HepG2 (cell line): ENCODE data around the gene THAP2. TPM values are rescaled to one million over a fixed set of nuclear protein-coding genes. Genes with fewer than 3 reads are reported as not detected.

Experiments
- ARNT2 ChIP-seq: sonication (generic); formaldehyde crosslinking; IDR thresholded peaks from 2 replicates; pipeline ENCODE4 v1.8.0; 2022; ENCODE audit warnings: mild to moderate bottlenecking, low read depth, missing genetic modification reagents, moderate library complexity
- CHD2 ChIP-seq: IDR thresholded peaks from 2 replicates; pipeline ENCODE4 v1.6.1; 2011; ENCODE audit warnings: low read depth, low read length, improper control_type of control experiment
- HOXA3 ChIP-seq: sonication (generic); formaldehyde crosslinking; IDR thresholded peaks from 2 replicates; pipeline ENCODE4 v1.5.0; 2020; ENCODE audit warnings: missing genetic modification reagents
- HOXA5 ChIP-seq: sonication (generic); formaldehyde crosslinking; IDR thresholded peaks from 2 replicates; pipeline ENCODE4 v1.4.0; 2020; ENCODE audit warnings: missing genetic modification reagents
- HOXD1 ChIP-seq: sonication (generic); formaldehyde crosslinking; IDR thresholded peaks from 2 replicates; pipeline ENCODE4 v1.5.0; 2020; ENCODE audit warnings: missing genetic modification reagents
- KDM2A ChIP-seq: sonication (generic); formaldehyde crosslinking; IDR thresholded peaks from 2 replicates; pipeline ENCODE4 v1.4.0; 2020; ENCODE audit warnings: low read depth, missing genetic modification reagents, borderline replicate concordance
- MAX ChIP-seq: IDR thresholded peaks from 2 replicates; pipeline ENCODE4 v1.6.1; 2012; ENCODE audit warnings: inconsistent platforms
- MEF2D ChIP-seq: sonication (generic); formaldehyde crosslinking; IDR thresholded peaks from 2 replicates; pipeline ENCODE4 v1.5.1; 2020; ENCODE audit warnings: mild to moderate bottlenecking, missing genetic modification reagents
- MEIS1 ChIP-seq: sonication (generic); formaldehyde crosslinking; IDR thresholded peaks from 2 replicates; pipeline ENCODE4 v1.9.0; 2021; ENCODE audit warnings: mild to moderate bottlenecking, missing genetic modification reagents, moderate library complexity, borderline replicate concordance
- MLLT10 ChIP-seq: sonication (generic); formaldehyde crosslinking; IDR thresholded peaks from 2 replicates; pipeline ENCODE4 v1.4.0; 2020; ENCODE audit warnings: missing genetic modification reagents
- PHF8 ChIP-seq: sonication (generic); formaldehyde crosslinking; IDR thresholded peaks from 2 replicates; pipeline ENCODE4 v1.5.0; 2020; ENCODE audit warnings: missing genetic modification reagents
- POLR2G ChIP-seq: fragments of 200-400 bp; formaldehyde crosslinking; IDR thresholded peaks from 2 replicates; pipeline ENCODE4 v1.6.1; 2018; ENCODE audit warnings: mild to moderate bottlenecking, low read depth, low read length, moderate library complexity
- PRDM15 ChIP-seq: sonication (generic); formaldehyde crosslinking; IDR thresholded peaks from 2 replicates; pipeline ENCODE4 v1.4.0; 2020; ENCODE audit warnings: missing genetic modification reagents
- SIX1 ChIP-seq: sonication (generic); formaldehyde crosslinking; IDR thresholded peaks from 2 replicates; pipeline ENCODE4 v1.4.0; 2020; ENCODE audit warnings: missing genetic modification reagents, borderline replicate concordance
- SKIL ChIP-seq: sonication (generic); formaldehyde crosslinking; IDR thresholded peaks from 2 replicates; pipeline ENCODE4 v1.8.0; 2022; ENCODE audit warnings: missing genetic modification reagents, mild to moderate bottlenecking, moderate library complexity, borderline replicate concordance
- SOX5 ChIP-seq: IDR thresholded peaks from 2 replicates; pipeline ENCODE4 v1.6.1; 2016; ENCODE audit warnings: borderline replicate concordance
- ZFP37 ChIP-seq: sonication (generic); formaldehyde crosslinking; IDR thresholded peaks from 2 replicates; pipeline ENCODE4 v1.4.0; 2020; ENCODE audit warnings: missing genetic modification reagents, borderline replicate concordance
- ZFP90 ChIP-seq: sonication (generic); formaldehyde crosslinking; IDR thresholded peaks from 2 replicates; pipeline ENCODE4 v1.8.0; 2022; ENCODE audit warnings: missing genetic modification reagents, mild to moderate bottlenecking, inconsistent platforms, borderline replicate concordance
- ZNF569 ChIP-seq: sonication (generic); formaldehyde crosslinking; IDR thresholded peaks from 2 replicates; pipeline ENCODE4 v1.5.0; 2020; ENCODE audit warnings: mild to moderate bottlenecking, missing genetic modification reagents, moderate library complexity, borderline replicate concordance
- ZNF572 ChIP-seq: sonication (generic); formaldehyde crosslinking; IDR thresholded peaks from 2 replicates; pipeline ENCODE4 v1.5.1; 2020; ENCODE audit warnings: mild to moderate bottlenecking, missing genetic modification reagents
- ZNF709 ChIP-seq: sonication (generic); formaldehyde crosslinking; IDR thresholded peaks from 2 replicates; pipeline ENCODE4 v1.5.0; 2020; ENCODE audit warnings: mild to moderate bottlenecking, missing genetic modification reagents
- ZNF737 ChIP-seq: sonication (generic); formaldehyde crosslinking; IDR thresholded peaks from 2 replicates; pipeline ENCODE4 v1.5.0; 2020; ENCODE audit warnings: missing genetic modification reagents, mild to moderate bottlenecking, borderline replicate concordance
- ZNF776 ChIP-seq: sonication (generic); formaldehyde crosslinking; IDR thresholded peaks from 2 replicates; pipeline ENCODE4 v1.4.0; 2020; ENCODE audit warnings: mild to moderate bottlenecking, missing genetic modification reagents
- ZNF891 ChIP-seq: sonication (generic); formaldehyde crosslinking; IDR thresholded peaks from 2 replicates; pipeline ENCODE4 v1.5.0; 2020; ENCODE audit warnings: mild to moderate bottlenecking, missing genetic modification reagents
- ZSCAN21 ChIP-seq: sonication (generic); formaldehyde crosslinking; IDR thresholded peaks from 2 replicates; pipeline ENCODE4 v1.8.0; 2022; ENCODE audit warnings: mild to moderate bottlenecking, missing genetic modification reagents, moderate library complexity, borderline replicate concordance
- polyA plus RNA-seq, 8 experiments: library from polyadenylated mRNA; depleted of rRNA in 3 of 8; stranded (reverse) in 7 of 8; unstranded in 1 of 8; fragments of >200 nt; fragmentation: Illumina TruSeq in 4 of 8; extraction: Trizol in 4 of 8; gene quantifications; 2 replicates each; pipeline versions ENCODE4 v1.2.1 to v1.2.3, GENCODE V29; 2011 to 2016; ENCODE audit warnings: low read depth in 4 of 8, missing spikeins in 1 of 8, mixed read lengths in 1 of 8; ENCODE audit not compliant: insufficient read depth in 1 of 8
- total RNA-seq, 5 experiments: library from RNA; depleted of rRNA; stranded (reverse); fragments of >200 nt; fragmentation: Illumina TruSeq; extraction: Trizol; gene quantifications; 2 replicates each; pipeline ENCODE4 v1.2.3, GENCODE V29; 2016; ENCODE audit warnings: low read depth in 1 of 5

Gene THAP2
- total and polyA plus RNA-seq, 2 of the 13 experiments (the other 11 are each of a cell fraction or from before 2014, with no cell fraction given) = 5.2 to 6.2 TPM

GRCh38 chr12:71663561-71664410 lies at the start of gene THAP2, which contains the start of gene ZFC3H1 (continued):
- TF ChIP-seq PRDM15 (CRISPR knock-in tag) (no peak), SOX5 (peak; percentile 59), SKIL (peak; percentile 42; the same call in 1 of the 2 replicates), MAX (no peak; the same call in 1 of the 2 replicates), ARNT2 (peak; percentile 91; the same call in 1 of the 2 replicates), ZNF776 (CRISPR knock-in tag) (no peak; the same call in 1 of the 2 replicates), SIX1 (CRISPR knock-in tag) (0 out of 2 replicates have a peak, but pooled peaks have one; percentile 9), ZSCAN21 (CRISPR knock-in tag) (peak; percentile 75), MEF2D (0 out of 2 replicates have a peak, but pooled peaks have one; percentile 56), CHD2 (peak; percentile 97), HOXA5 (peak; percentile 26; the same call in 1 of the 2 replicates), ZFP90 (CRISPR knock-in tag) (no peak), POLR2G (peak; percentile 92), ZNF891 (no peak), KDM2A (CRISPR knock-in tag) (peak; percentile 84), MLLT10 (no peak), HOXD1 (no peak; the same call in 1 of the 2 replicates), PHF8 (CRISPR knock-in tag) (peak; percentile 74), ZNF737 (CRISPR knock-in tag) (no peak), ZFP37 (CRISPR knock-in tag) (no peak; the same call in 1 of the 2 replicates), ZNF709 (peak; percentile 49; the same call in 1 of the 2 replicates), MEIS1 (no peak), HOXA3 (CRISPR knock-in tag) (peak; percentile 87), ZNF572 (CRISPR knock-in tag) (peak; percentile 69; the same call in 1 of the 2 replicates), ZNF569 (no peak)
